ENCODE data around the gene WDR48. TPM values are rescaled to one million over a fixed set of nuclear protein-coding genes. Genes with fewer than 3 reads are reported as not detected.

The WDR48 gene
- 39.2 and 54.2 TPM in 2 replicates for total RNA-seq

DNA sequence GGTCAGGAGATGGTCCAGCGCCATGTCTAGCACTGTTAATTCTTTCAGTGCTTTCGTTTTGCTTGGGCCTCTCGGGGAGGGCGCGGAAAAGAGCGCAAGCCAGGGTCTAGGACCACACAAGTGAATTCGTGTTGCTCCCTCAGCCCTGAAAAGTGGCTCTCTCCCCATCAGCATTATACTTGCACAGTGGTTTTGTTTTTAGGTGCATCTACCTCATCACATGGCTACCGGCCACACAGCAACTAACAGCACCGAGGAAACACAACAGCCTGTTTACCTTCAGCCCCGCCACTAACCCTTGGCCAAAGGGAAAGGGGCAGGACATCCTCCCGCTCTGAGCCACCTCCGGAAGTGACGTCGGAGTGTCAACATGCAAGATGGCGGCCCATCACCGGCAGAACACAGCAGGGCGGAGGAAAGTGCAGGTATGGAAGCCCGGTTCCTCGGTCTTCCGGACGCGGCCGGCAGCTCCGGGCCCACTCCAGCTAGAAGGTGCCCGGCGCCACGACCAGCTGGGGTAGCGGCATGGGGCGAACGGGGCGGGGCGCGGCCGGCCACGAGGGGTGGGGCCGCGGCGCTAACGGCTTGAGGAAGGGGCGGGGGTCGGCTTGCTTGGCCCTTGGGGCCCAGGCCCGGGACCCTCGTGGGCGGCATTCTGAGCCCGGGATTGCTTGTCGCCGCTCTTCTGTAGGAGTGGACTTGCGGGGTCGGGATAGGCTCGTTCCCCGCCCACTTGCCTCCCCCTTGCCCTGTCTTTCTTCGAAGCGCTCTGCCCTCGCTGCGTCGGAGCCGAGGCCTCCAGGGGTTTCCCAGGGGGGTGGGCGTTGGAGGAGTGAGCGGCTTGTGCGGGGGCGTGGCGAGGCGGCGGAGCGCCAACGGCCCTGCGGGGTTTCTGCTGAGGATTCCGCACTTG is at the start of gene WDR48, which contains the start of gene SCN11A:
WDR48 (plus strand) TSS at position 368 of the 913 bp plus-strand sequence; CDS start at position 378, 10 bp downstream.
SCN11A (minus strand) TSS at position 296 of the 913 bp plus-strand sequence. CDS start 101,582 bp downstream, outside the sequence.

DNA sequence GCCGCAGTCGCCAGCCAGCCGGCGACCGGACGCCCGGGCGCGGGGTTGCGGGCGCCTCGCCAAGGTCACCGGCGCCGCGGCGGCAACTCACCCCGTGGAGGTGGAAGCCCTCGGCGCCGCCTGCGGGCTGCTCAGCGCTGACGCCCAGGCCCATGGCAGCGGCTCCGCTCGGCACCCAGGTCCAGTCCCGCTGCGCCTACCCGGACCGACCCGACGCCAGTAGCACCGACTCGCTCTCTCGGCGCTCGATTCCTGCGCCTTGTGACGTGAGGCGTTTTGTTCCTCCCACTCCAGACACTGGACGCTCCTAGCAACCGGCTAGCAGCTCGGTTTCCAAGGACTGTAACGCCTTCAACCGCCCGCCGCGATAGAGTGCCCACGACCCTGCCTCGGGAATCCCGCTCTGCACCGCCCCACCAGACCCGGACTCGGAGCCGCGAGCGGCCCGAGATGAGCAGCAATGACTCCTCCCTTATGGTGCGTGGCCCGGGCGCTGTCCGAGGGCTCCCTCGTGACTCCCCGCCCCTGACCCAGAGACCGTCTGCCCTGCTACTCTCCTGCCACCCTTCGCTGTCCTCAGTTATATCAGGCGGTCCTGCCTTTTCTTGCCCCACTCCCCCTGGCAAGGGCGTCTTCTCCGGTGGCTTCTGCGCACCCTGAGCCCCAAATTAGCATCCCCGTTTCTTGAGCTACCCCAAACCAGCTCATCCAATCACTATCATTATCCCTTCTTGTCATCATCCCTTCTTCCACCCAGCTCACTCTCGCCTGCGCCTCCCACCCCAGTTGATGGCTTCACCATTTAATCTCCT is 55.8 kb downstream of the WDR48 start, which contains the start of the genes GORASP1 and TTC21A:
GORASP1 (minus strand) TSS at position 240 of the 812 bp plus-strand sequence; CDS start at position 154, 86 bp downstream.
TTC21A (plus strand) TSS at position 293 of the 812 bp plus-strand sequence; CDS start at position 451, 158 bp downstream.

Other genes starting within 250 kb of the WDR48 start
- gene SCN10A, start 235.8 kb upstream of the WDR48 start, total RNA-seq: not detected in 2 replicates
- under 0.01 TPM in 1 of 2 replicates, not detected in the other for gene SCN11A, start 72 bp upstream of the WDR48 start, total RNA-seq
- 30.3 and 32.1 TPM in 2 replicates for gene GORASP1, start 55.6 kb downstream of the WDR48 start, total RNA-seq
- gene TTC21A, start 55.7 kb downstream of the WDR48 start, total RNA-seq: 4.6 and 4.8 TPM in 2 replicates
- gene CSRNP1, start 101.6 kb downstream of the WDR48 start, total RNA-seq: 2.2 and 3.0 TPM in 2 replicates
- under 0.01 TPM in 1 of 2 replicates, not detected in the other for gene XIRP1, start 140.6 kb downstream of the WDR48 start, total RNA-seq
- gene CX3CR1, start 228.0 kb downstream of the WDR48 start, total RNA-seq: not detected in 2 replicates